Adrenal gland (tissue), 5 donors: ENCODE data around the gene ERN1.

Source experiments
- POLR2A ChIP-seq, 2 donors: fragments of 450-650 bp; IDR thresholded peaks; one replicate each; pipeline ENCODE4 v1.6.1; 2017; ENCODE audit warnings: antibody characterized with exemption in 2 of 2, mild to moderate bottlenecking in 2 of 2, moderate library complexity in 1 of 2
- TF ChIP-seq, protein P1 (sequence below), 6 experiments: fragments of 450-650 bp in 4 of 6; fragments of 200-600 bp in 2 of 6; sonication (generic) in 1 of 6; IDR thresholded peaks; 1 replicate in 5 of 6; 2 replicates in 1 of 6; pipeline versions ENCODE4 v1.5.1 to v1.8.0; 2016 to 2021; ENCODE audit warnings: antibody characterized with exemption in 6 of 6, mild to moderate bottlenecking in 2 of 6, moderate library complexity in 1 of 6
- donor health status: DM: no; HTN: no; CAD: no.

DNA sequence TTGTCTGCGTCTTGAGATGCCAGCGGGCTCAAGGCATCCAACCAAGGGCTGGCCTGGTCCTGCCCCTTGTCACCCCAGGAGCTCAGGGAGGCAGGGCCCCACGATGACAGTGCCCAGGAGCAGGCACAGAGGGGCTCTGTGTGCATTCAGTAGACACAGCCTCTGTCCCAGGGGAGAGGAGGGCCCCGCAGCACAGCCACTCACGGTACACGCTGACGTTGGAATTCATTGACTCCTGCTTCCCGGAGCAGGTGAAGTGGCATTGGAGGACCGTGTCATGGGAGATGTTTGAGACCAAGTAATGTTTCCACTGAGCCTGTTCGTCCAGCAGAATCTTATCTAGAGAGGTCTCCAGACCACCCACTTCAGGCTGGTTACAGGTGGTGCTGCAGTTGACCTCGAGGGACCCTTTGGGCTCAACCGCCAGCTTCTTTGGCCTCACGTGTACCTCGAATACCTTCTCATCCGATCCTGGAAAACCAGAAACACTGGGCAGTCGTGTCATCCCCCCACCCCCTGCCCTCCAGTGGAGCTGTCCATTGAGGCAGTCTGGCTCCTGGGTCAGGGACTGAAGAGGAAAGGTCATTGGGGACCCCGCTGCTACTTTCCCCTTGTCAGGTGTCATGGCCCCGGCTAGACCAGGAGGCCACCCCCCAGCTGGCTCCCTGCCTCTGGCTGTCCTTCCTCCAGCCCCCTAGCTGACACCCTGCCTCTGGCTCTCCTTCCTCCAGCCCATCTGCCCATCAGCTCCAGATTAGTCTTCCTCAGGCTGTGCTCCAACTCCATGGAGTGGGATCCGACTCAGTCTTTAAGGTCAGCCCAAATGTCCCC lies 124.8 kb downstream of the ERN1 start:
- no peak for TF ChIP-seq POLR2A (IDR thresholded peaks at IDR 0.05)
- TF ChIP-seq, protein P1, sequence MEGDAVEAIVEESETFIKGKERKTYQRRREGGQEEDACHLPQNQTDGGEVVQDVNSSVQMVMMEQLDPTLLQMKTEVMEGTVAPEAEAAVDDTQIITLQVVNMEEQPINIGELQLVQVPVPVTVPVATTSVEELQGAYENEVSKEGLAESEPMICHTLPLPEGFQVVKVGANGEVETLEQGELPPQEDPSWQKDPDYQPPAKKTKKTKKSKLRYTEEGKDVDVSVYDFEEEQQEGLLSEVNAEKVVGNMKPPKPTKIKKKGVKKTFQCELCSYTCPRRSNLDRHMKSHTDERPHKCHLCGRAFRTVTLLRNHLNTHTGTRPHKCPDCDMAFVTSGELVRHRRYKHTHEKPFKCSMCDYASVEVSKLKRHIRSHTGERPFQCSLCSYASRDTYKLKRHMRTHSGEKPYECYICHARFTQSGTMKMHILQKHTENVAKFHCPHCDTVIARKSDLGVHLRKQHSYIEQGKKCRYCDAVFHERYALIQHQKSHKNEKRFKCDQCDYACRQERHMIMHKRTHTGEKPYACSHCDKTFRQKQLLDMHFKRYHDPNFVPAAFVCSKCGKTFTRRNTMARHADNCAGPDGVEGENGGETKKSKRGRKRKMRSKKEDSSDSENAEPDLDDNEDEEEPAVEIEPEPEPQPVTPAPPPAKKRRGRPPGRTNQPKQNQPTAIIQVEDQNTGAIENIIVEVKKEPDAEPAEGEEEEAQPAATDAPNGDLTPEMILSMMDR (IDR thresholded peaks at IDR 0.05), result no peak
